Epidermal melanocyte (primary cell): Measurements from ENCODE around the gene TAF11L4.
"Not testable (repeated sequence)": the region's sequence is repeated elsewhere in the genome, so short reads cannot be mapped to it uniquely, and the experiment has no call there.

ENCODE experiments used
- DNase-seq: peaks from one replicate; pipeline ENCODE4 v3.0.0; 2011; ENCODE audit warnings: low spot score; ENCODE audit not compliant: insufficient read length

TAF11L4 gene

DNA sequence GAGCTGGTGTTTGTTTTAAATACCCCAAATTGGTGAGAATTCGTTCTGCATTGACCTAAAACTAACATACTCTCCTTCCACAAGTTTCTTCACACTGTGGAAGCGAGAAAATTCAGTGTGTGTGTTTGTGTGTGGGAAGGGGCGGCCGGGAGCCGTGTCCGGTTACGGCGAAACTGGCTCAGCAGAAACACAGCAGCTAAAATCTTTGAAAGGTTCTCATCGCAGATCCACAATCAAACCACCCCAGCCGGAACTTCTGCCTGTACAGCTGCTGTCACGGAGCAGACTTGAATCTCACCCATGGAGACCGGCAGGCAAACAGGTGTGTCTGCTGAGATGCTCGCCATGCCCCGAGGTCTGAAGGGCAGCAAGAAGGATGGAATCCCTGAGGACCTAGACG lies at the start of gene TAF11L4:
TSS of gene TAF11L4 (plus strand) at position 301 of the 400 bp plus-strand sequence.
- not testable (repeated sequence) for DNase-seq

DNA sequence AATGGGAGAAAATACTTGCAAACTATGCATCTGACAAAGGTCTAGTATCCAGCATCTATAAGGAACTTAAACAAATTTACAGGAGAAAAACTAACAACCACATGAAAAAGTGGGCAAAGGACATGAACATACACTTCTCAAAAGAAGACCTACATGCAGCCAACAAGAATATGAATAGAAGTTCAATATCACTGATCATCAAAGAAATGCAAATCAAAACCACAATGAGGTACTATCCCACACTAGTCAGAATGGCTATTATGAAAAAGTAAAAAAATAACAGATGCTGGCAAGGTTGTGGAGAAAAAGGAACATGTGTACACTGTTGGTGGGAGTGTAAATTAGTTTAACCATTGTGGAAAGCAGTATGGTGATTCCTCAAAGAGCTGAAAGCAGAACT lies 46.5 kb upstream of the TAF11L4 start:
- not testable (repeated sequence) for DNase-seq

DNA sequence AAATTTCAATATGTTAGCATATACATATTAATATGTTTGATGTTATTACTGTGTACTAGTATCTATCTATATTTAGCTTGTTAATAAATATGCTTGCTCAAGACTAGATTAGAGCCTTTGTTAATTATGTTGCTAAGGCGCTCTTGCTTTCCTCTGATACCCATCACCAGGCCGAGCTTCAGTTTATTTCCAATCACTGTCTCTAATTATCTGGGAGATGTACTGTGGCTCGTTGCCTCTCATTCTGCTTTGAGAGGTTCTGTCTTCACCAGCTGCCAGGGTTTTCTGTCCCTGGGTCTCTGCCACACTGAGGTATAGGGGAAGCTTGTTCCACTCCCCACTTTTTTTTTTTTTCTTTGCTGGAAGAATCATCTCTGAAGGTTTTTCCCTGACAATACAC lies 44.6 kb upstream of the TAF11L4 start:
- DNase-seq = no peak

DNA sequence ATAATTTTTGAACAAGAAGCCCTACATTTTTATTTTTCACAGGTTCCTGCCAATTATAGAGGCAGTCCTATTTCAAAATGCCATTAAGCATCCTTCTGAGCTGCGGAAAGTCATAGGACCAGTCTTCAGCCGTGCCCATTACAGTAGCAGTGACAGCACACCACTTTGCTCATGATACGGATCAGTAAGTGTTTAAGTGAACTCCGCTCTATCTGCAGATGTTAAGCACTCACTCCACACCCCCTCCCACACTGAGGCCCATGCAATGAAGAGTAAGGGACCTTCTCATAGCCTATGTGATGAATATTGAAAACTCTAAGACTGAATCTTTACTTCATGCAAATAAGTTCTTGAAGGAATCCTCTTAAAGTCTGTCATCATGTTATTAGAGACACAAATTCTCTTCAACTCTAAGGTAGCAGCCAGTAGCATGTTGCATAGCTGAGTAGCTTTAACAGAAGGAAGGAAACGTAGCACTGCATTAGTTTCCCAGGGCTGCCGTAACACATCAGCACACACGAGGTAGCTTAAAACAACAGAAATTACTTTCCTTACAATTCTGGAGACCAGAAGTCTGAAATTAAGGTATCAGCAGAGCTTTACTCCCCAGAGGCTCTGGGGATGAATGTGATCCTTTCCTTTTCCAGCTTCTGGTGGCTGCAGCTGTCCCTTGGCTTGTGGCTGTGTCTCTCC lies 43.9 kb upstream of the TAF11L4 start:
- DNase-seq = no peak

DNA sequence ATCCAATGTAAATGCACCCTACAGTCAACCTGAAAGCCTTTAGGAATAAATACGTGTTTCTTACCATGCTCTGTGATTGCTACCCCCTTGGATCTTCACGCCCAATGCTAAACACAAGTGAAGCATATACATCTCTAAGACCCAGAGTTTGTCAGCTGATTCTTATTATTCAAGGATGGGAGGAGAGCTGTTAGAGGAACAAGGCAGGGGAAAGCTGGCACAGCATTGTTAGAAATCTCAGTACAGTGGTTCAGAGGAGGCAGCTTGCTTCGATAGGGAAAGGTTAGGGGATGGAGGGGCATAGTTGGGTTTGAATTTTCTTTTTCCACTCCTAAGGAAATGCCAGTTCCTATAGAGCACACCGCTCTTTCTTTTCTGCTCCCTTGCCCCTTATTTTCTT lies 40.2 kb upstream of the TAF11L4 start:
- no peak for DNase-seq

DNA sequence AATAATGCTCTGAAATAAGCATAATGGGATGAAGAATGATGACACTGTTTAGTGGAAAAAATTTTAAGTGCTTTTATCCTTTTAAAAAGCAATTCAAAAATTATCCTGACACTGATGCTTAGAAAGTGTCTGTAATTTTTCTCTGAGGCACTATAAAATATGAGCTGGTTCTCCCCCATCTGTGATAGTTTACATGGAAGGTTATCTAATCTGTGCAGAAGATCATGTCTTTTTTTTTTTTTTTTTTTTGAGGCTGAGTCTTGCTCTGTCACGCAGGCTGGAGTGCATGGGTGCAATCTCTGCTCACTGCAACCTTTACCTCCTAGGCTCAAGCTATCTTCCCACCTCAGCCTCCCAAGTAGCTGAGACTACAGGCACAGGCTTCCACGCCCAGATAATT lies 38.8 kb upstream of the TAF11L4 start:
- DNase-seq = no peak

DNA sequence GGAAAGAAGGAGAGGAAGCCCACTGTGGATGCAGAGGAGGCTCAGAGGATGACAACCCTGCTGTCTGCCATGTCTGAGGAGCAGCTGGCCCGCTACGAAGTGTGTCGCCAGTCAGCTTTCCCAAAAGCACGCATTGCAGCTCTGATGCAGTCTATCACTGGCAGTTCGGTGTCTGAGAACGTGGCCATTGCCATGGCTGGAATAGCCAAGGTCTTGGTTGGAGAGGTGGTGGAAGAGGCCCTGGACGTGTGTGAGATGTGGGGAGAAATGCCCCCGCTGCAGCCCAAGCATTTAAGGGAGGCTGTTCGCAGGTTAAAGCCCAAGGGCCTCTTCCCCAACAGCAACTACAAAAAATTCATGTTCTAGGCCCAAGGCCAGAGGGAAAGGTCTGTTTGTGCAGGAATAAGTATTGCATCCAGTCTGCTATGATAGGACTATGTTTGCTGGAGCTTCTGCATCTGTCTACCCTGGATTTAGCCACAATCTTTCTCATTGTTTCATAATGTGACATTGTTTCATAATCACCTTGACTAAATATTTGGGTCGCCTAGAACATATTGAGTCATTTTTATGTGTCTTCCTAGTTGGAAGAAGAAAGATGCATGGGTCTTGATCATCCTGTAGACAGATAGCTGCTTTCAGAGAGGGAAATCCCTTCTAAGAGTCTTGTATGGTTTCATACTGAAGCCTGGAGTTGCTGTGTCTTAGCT lies 35.0 kb upstream of the TAF11L4 start:
- not testable (repeated sequence) for DNase-seq

DNA sequence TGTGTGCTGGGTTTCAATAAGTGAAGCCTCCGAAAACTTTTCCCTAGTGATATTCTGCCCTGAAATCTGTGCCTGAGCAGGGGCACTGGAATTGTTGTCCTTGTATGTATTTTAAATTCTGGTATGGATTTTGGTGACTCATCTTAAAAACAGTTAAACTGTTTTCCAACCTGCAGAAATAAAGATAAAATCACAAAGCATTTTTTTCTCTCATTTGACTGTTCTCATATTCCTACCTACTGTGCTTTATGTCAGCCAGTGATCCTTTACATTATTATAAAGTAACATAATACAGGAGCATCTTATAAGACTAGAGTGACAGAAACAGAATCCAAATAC lies 34.5 kb upstream of the TAF11L4 start:
- no peak for DNase-seq

DNA sequence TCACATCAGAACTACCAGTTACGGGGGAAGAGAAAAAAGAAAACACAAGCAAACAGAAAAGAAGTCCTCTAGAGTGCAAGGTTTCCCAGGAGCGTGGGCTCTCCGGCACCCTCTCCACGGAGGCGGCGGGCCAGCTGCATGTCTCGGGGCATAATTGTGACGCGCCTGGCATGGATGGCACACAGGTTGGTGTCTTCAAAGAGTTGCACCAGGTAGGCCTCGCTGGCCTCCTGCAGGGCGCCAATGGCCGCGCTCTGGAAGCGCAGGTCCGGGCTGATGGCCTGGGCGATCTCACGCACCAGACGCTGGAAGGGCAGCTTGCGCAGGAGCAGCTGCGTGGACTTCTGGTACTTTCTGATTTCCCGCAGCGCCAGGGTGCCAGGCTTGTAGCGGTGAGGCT lies 30.3 kb upstream of the TAF11L4 start:
- not testable (repeated sequence) for DNase-seq

DNA sequence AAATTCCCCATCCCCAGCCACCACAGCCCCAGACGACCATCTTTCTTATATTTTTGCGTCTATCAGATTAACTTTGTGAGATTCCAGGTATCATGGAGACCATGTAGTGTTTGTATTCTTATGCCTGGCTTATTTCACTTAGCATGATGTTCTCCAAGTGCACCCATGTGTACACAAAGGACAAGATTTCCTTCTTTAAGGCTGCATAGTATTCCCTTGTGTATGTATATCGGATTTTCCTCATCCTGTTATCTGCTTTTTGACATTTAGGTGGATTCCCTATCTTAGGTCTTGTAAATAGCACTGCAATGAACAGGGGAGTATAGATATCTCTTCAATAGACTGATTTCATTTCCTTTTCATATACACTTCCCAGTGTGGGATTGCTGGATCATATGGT lies 28.8 kb upstream of the TAF11L4 start:
- DNase-seq = no peak

DNA sequence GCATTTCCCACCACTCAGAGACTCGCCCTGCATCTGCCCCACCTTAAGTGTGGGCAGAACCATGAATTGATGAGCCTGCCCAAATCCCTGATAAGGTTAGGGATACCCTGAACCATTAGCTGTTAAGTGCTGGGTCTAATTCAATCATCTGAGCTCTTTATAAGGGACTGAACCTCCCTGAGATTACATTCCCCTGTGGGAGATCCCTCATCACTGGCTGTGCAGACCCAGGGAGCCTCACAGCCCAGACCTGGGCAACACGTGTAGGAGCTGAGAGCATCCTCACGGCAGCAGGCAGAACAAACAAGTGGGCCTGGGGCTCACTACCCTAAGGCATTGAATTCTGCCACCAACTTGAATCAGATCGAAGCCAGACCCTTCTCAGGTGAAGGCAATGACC lies 24.2 kb upstream of the TAF11L4 start:
- no peak for DNase-seq

DNA sequence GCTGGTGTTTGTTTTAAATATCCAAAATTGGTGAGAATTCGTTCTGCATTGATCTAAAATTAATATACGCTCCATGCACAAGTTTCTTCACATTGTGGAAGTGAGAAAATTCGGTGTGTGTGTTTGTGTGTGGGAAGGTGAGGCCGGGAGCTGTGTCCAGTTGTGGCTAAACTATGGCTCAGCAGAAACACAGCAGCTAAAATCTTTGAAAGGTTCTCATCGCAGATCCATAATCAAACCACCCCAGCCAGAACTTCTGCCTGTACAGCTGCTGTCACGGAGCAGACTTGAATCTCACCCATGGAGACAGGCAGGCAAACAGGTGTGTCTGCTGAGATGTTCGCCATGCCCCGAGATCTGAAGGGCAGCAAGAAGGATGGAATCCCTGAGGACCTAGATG lies 23.7 kb upstream of the TAF11L4 start, which contains the start of gene TAF11L2:
TSS of gene TAF11L2 (plus strand) at position 301 of the 400 bp plus-strand sequence.
- DNase-seq = not testable (repeated sequence)

DNA sequence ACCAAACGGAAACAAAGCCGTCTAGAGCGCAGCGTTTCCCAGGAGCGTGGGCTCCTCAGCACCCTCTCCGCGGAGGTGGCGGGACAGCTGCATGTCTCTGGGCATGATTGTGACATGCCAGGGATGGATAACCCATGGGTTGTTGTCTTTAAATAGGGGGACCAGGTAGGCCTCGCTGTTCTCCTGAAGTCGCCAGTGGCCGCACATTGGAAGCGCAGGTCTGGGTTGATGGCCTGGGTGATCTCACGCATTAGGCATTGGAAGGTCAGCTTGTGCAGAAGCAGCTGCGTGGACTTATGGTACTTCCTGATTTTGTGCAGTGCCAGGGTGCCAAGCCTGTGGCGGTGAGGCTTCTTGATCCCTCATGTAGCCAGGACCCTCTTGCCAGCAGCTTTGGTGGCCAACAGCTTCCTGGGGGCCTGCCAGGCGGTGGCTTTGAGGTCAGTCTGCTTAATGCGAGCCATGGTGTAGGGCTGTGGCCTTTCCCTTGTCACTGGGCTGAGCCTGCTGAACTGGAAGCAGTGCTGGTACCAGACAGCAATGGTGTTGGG lies 9.8 kb upstream of the TAF11L4 start:
- DNase-seq = no peak

DNA sequence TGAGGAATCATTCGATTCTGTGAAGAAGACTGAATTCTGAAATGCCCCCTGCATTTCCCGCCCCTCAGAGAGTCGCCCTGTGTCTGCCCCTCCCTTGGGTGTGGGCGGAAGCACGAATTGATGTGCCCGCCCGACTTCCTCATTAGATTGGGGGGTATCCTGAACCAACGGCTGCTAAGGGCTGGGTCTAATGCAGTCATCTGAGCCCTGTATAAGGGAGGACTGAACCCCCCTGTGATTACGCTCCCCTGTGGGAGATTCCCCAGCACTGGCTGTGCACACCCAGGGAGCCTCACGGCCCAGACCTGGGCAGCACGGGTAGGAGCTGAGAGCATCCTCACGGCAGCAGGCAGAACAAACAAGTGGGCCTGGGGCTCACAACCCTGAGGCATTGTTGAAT lies 4.1 kb upstream of the TAF11L4 start:
- not testable (repeated sequence) for DNase-seq

DNA sequence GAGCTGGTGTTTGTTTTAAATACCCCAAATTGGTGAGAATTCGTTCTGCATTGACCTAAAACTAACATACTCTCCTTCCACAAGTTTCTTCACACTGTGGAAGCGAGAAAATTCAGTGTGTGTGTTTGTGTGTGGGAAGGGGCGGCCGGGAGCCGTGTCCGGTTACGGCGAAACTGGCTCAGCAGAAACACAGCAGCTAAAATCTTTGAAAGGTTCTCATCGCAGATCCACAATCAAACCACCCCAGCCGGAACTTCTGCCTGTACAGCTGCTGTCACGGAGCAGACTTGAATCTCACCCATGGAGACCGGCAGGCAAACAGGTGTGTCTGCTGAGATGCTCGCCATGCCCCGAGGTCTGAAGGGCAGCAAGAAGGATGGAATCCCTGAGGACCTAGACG lies 3.5 kb upstream of the TAF11L4 start, which contains the start of gene TAF11L3:
TSS of gene TAF11L3 (plus strand) at position 301 of the 400 bp plus-strand sequence.
- DNase-seq = not testable (repeated sequence)

DNA sequence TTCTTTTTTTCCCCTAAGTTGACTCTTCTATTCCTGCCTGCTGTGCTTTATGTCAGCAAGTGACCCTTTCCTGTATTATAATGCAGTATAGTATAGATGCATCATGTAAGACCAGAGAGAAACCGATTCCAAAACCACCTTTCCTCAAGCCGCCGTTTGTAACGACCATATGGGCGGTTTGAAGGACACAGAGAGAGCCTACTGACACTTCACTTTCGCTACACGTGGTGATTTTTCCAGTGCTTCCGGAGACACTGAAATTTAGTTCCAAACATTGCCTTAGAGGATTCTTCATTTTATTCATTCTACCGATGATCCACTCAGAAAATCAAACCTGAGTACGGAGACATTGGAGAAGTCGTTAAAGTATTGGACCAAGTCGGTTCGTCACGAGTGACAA lies 2.1 kb upstream of the TAF11L4 start:
- not testable (repeated sequence) for DNase-seq

DNA sequence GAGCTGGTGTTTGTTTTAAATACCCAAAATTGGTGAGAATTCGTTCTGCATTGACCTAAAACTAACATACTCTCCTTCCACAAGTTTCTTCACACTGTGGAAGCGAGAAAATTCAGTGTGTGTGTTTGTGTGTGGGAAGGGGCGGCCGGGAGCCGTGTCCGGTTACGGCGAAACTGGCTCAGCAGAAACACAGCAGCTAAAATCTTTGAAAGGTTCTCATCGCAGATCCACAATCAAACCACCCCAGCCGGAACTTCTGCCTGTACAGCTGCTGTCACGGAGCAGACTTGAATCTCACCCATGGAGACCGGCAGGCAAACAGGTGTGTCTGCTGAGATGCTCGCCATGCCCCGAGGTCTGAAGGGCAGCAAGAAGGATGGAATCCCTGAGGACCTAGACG lies 3.3 kb downstream of the TAF11L4 start, which contains the start of gene TAF11L5:
TSS of gene TAF11L5 (plus strand) at position 301 of the 400 bp plus-strand sequence.
- not testable (repeated sequence) for DNase-seq

DNA sequence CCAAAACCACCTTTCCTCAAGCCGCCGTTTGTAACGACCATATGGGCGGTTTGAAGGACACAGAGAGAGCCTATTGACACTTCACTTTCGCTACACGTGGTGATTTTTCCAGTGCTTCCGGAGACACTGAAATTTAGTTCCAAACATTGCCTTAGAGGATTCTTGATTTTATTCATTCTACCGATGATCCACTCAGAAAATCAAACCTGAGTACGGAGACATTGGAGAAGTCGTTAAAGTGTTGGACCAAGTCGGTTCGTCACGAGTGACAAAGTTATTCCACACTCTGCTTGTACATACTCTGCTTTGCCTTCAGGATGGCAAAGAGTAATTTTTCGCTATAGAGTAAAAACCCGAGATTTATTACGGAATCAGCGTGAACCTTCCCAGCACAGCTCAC lies 4.9 kb downstream of the TAF11L4 start:
- DNase-seq = not testable (repeated sequence)

DNA sequence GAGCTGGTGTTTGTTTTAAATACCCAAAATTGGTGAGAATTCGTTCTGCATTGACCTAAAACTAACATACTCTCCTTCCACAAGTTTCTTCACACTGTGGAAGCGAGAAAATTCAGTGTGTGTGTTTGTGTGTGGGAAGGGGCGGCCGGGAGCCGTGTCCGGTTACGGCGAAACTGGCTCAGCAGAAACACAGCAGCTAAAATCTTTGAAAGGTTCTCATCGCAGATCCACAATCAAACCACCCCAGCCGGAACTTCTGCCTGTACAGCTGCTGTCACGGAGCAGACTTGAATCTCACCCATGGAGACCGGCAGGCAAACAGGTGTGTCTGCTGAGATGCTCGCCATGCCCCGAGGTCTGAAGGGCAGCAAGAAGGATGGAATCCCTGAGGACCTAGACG lies 6.8 kb downstream of the TAF11L4 start, which contains the start of gene TAF11L6:
TSS of gene TAF11L6 (plus strand) at position 301 of the 400 bp plus-strand sequence.
- DNase-seq = not testable (repeated sequence)
